VCaP (cell line): ENCODE data around the gene OVOL3.
A peak's percentile ranks its signal among the peaks of the same experiment; 100 is the strongest.

ENCODE experiments used
- H3K27ac ChIP-seq: fragments of 450-650 bp; 2 replicates; pipeline ENCODE4 v1.5.1; 2017
- TF ChIP-seq, protein P1 (sequence below): fragments of 450-650 bp; conservative IDR thresholded peaks from 2 replicates; pipeline ENCODE4 v1.5.1; 2017; ENCODE audit warnings: mild to moderate bottlenecking, moderate library complexity

Gene OVOL3

DNA sequence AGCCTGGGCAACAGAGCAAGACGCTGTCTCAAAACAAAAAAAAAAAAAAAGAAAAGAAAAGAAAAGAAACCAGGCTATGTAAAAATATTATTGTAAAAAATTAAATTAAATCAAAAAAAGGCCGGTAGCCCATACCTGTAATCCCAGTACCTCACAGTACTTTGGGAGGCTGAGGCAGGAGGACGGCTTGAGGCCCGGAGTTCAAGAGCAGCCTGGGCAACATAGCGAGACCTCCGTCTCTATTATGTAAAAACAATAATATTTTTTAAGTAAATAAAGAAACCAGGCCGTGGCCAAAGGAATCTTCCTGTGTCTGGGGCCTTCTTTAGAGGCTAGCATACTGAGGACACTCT is 28.2 kb downstream of the OVOL3 start:
- TF ChIP-seq, protein P1, sequence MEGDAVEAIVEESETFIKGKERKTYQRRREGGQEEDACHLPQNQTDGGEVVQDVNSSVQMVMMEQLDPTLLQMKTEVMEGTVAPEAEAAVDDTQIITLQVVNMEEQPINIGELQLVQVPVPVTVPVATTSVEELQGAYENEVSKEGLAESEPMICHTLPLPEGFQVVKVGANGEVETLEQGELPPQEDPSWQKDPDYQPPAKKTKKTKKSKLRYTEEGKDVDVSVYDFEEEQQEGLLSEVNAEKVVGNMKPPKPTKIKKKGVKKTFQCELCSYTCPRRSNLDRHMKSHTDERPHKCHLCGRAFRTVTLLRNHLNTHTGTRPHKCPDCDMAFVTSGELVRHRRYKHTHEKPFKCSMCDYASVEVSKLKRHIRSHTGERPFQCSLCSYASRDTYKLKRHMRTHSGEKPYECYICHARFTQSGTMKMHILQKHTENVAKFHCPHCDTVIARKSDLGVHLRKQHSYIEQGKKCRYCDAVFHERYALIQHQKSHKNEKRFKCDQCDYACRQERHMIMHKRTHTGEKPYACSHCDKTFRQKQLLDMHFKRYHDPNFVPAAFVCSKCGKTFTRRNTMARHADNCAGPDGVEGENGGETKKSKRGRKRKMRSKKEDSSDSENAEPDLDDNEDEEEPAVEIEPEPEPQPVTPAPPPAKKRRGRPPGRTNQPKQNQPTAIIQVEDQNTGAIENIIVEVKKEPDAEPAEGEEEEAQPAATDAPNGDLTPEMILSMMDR = no peak
- H3K27ac ChIP-seq = peak overlapping the region; percentile 99

DNA sequence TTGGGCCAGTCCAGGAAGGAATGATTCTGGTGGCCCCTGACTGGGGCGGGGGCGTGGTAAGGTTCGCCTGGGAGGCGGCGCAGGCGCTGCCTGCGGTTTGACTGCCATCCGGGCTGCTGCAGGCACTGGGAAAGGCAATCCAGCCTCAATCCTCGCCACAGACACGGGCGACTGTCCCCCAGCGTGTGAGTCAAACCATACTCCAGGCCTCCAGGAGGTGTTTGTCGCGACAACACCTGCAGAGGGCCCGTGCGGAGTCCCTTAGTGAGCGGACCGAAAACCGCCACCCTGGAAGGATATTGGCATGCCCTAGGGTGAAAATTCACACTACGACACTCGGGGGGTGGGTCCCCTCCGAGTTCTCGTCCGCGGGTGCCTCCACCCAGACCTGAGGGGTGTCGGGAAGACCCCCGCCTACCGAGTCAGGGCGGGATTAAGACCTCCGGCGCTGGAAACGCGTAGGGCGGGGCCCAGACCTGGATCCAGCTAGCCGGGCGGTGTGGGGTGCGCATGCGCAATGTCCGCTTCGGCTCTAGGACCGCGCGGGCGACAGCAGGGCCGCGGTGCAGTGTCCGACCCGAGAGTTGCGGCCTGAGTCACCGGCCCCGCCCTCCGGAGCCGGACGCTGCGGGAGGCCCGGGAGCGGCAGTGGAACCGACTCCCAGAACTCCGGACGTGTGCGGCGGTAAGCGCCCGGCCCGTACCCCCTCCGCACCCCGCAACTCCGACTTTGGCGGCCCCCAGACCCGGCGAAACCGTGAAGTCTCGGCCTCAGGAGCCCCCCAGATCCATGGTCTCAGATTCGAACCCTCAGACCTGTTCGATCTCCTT is 28.7 kb downstream of the OVOL3 start, which contains the start of gene CAPNS1:
Gene CAPNS1 (plus strand): TSS at position 594 of the 831 bp plus-strand sequence. CDS start 946 bp downstream, outside the sequence.
- peak within 1 kb of the TSS; percentile 99 for H3K27ac ChIP-seq
- TF ChIP-seq, protein P1 = peak; percentile 22

DNA sequence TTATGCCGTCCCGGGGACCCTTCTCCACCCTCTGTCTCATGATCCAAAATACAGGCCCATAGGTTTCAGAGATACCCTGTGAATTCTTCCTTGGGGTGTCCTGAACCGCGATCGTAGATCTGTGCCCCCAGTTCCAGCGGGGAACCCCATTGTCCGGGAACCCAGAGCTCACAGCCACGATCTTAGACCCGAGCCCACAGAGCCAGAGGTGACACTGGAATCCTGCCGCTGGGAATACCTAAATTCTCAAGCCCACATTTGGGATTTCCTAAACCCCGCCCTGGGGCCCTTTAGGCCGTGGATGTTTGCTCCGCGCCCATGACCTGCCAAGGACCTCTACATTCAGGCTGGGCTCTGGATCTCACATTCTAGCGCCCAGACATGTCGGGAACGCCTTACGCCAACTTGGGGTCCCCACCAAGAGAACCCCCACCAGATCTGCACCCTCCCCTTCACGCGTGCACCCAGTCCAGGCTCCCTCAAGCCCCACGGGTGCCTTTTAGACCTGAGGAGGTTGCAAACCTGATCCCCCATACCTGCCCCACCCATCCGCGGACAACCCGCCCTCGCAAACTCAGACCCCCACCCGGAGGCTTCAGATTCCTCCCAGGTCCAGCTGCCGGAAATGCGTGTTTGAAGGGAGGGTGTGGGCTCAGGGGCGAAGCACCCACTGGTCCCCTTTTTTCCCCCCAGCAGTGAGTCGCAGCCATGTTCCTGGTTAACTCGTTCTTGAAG is 29.5 kb downstream of the OVOL3 start:
- H3K27ac ChIP-seq = peak overlapping the region; percentile 99
- TF ChIP-seq, protein P1 = no peak

DNA sequence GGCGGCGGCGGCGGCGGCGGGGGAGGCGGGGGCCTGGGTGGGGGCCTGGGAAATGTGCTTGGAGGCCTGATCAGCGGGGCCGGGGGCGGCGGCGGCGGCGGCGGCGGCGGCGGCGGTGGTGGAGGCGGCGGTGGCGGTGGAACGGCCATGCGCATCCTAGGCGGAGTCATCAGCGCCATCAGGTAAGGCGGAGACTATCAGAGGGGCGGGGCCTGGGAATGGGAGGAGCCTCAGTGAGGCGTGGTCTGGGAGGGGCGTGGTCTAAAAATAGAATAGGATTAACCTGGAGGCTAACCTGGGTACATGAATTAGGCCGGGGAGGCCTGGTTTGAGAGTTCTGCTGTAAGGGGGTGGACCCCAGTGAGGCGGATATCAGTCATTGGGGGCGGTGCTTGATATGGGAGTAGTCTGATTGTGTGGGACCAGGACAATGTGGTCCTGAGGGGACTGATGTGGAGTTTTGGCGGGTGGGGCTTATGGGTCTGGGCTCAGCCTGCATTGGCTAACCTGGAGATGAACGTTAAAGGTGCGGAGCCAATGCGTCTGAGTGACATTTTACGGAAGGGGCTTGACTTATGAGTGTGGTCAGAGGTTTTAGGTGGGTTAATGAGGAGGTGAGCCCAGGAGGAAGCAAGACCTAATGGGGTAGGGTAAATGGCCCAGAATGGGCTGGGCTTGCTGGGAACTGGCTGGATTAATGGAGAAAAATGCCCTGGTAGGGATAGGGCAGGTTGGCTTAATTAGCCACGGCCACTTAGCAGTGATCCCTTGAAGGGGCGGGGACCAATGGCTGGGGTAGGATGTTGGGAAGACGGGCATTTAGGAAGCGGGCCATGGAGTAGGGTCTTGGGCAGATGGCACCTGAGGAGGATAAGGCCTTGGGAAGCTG is 30.3 kb downstream of the OVOL3 start:
- H3K27ac ChIP-seq = peak overlapping the region; percentile 99
- TF ChIP-seq, protein P1 = no peak

DNA sequence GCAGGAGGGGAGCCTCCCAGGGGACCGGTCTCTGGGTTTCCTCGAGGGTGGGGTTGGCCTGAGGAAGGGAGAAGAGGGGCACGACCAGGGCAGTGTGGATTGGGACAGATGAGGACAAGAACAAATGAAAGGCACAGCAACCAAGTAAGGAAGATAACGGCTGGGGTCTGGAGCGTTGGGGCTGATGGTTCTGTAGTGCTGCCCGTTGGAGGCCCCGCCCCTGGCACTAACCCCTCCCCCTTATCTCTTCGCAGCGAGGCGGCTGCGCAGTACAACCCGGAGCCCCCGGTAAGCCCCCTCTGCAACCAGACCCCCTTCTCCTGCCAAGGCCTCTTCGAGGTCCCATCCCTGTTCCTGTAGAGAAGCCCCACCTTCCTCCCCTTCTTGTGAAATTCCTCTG is 31.1 kb downstream of the OVOL3 start:
- peak overlapping the region; percentile 99; the same call in 1 of the 2 replicates for H3K27ac ChIP-seq
- TF ChIP-seq, protein P1 = no peak

DNA sequence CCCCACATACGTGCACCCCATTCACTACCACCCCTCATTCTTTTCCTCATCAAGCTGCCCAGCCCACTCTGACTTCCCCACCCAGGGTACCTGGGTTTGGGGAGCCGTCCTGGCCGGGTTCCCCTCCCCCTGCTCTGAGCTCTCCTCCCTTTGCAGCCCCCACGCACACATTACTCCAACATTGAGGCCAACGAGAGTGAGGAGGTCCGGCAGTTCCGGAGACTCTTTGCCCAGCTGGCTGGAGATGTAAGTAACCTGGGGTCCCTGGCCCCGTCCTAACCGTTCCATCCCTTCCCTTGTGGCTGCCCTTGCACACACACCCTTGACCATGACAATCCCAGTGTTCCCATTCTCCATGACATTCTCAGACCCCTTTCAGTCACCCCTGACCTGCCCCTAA is 31.6 kb downstream of the OVOL3 start:
- TF ChIP-seq, protein P1 = no peak

More for the DNA sequence above, 31.6 kb downstream of the OVOL3 start:
- peak overlapping the region; percentile 99; the same call in 1 of the 2 replicates for H3K27ac ChIP-seq
